ENCODE measurements around the gene NUTM2F. TPM values are rescaled to one million over a fixed set of nuclear protein-coding genes. Genes with fewer than 3 reads are reported as not detected.
"Not testable (repeated sequence)": the region's sequence is repeated elsewhere in the genome, so short reads cannot be mapped to it uniquely, and the experiment has no call there.

The NUTM2F gene
- total RNA-seq, 5 donors from 2014 or later (not counting 1 experiment from before 2014, with no cell fraction given), result not detected

DNA sequence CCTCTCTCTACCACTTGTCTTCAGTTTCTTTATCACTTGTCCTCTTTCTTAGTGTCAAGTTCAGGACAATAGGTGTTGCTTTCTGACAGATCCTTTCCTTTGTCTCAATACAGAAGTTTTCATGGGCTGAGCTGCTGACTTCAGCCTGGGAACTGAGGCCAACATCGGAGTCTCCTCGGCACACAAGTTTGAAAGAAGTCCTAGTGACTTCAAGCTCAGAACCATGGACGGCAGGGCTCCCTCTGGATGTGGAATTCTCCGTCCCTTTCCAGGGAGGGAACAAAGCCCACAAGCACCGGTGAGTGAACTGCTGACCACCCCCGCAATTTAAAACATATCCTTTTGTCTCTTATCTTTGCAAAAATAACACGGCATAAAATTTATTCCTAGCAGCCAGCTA lies 10.3 kb upstream of the NUTM2F start:
- H3K4me1 ChIP-seq (ENCODE audit: control insufficient read depth in 1 of 2, extremely low read depth in 1 of 2, insufficient read depth in 2 of 2, low read length in 2 of 2); H3K9me3 Mint-ChIP-seq; H3K27me3 ChIP-seq (replicated peaks in 1 of 2; ENCODE audit: control insufficient read depth in 2 of 2, extremely low read depth in 1 of 2, insufficient read depth in 2 of 2, low read length in 1 of 2); H3K27me3 Mint-ChIP-seq; H3K36me3 Mint-ChIP-seq; H3K27ac ChIP-seq (ENCODE audit: low read length); H3K27ac Mint-ChIP-seq; POLR2A ChIA-PET; H3K36me3 ChIP-seq (ENCODE audit: control insufficient read depth in 2 of 2, extremely low read depth in 1 of 2, insufficient read depth in 1 of 2, low read length in 1 of 2); H3K4me3 ChIP-seq (ENCODE audit: control insufficient read depth in 1 of 2, extremely low read depth in 1 of 2, low read length in 1 of 2); CTCF ChIA-PET; DNase-seq; H3K4me1 Mint-ChIP-seq; ATAC-seq (replicated peaks in 1 of 4); H3K9me3 ChIP-seq; H3K4me3 Mint-ChIP-seq: not testable (repeated sequence)
- 83% methylated on average over 2 of the region's 7 CpGs for WGBS (ENCODE audit: insufficient coverage)

DNA sequence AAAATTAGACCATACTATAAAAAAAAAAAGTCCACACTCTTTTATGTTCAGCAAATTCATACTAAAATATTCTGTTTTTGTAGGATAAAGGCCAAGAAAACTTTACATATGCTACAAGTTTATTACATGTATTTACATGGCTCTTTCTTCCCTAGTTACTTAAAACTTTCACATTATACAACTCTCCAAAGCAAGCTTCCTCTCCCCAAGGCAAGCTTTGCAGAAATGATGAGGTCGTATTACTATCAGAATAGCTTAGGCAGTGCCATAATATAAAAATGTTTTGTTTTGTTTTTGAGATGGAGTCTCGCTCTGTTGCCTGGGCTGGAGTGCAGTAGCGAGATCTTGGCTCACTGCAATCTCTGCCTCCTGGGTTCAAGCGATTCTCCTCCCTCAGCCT lies 8.0 kb upstream of the NUTM2F start:
- H3K27me3 Mint-ChIP-seq; H3K4me3 ChIP-seq (ENCODE audit: control insufficient read depth in 1 of 2, extremely low read depth in 1 of 2, low read length in 1 of 2); H3K9me3 Mint-ChIP-seq; H3K4me1 Mint-ChIP-seq; H3K4me1 ChIP-seq (ENCODE audit: control insufficient read depth in 1 of 2, extremely low read depth in 1 of 2, insufficient read depth in 2 of 2, low read length in 2 of 2); H3K36me3 Mint-ChIP-seq; H3K27me3 ChIP-seq (replicated peaks in 1 of 2; ENCODE audit: control insufficient read depth in 2 of 2, extremely low read depth in 1 of 2, insufficient read depth in 2 of 2, low read length in 1 of 2); H3K36me3 ChIP-seq (ENCODE audit: control insufficient read depth in 2 of 2, extremely low read depth in 1 of 2, insufficient read depth in 1 of 2, low read length in 1 of 2); H3K9me3 ChIP-seq; H3K27ac ChIP-seq (ENCODE audit: low read length); CTCF ChIA-PET; ATAC-seq (replicated peaks in 1 of 4); H3K27ac Mint-ChIP-seq; DNase-seq; H3K4me3 Mint-ChIP-seq; POLR2A ChIA-PET: not testable (repeated sequence)
- no CpG with 5 or more reads among the region's 4 CpGs for WGBS (ENCODE audit: insufficient coverage)

DNA sequence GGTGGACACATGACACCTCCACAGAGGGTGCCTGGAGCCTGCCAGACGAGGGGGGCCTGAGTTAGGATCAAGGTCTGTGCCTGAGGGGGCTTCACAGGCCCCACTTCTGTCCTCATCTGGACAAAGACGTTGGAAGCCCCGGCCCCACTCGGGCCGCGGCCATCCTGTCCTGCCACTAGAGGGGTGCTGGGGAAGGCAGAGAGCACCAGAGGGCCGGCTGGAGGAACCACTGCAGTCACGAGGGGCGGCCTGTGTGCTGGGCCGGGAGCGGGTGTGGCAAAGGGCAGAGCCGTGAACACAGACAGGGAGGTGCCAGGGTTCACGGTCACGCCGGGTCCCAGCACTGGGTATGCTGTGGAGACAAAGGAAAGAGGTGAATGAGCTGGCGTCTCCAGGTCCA lies 2.9 kb downstream of the NUTM2F start:
- H3K4me1 Mint-ChIP-seq; H3K9me3 Mint-ChIP-seq; H3K36me3 Mint-ChIP-seq; ATAC-seq (replicated peaks in 1 of 4); H3K27ac ChIP-seq (ENCODE audit: low read length); H3K9me3 ChIP-seq; H3K36me3 ChIP-seq (ENCODE audit: control insufficient read depth in 2 of 2, extremely low read depth in 1 of 2, insufficient read depth in 1 of 2, low read length in 1 of 2); CTCF ChIA-PET; H3K27me3 ChIP-seq (replicated peaks in 1 of 2; ENCODE audit: control insufficient read depth in 2 of 2, extremely low read depth in 1 of 2, insufficient read depth in 2 of 2, low read length in 1 of 2); H3K4me3 ChIP-seq (ENCODE audit: control insufficient read depth in 1 of 2, extremely low read depth in 1 of 2, low read length in 1 of 2); DNase-seq; H3K27ac Mint-ChIP-seq; H3K4me1 ChIP-seq (ENCODE audit: control insufficient read depth in 1 of 2, extremely low read depth in 1 of 2, insufficient read depth in 2 of 2, low read length in 2 of 2); POLR2A ChIA-PET; H3K4me3 Mint-ChIP-seq; H3K27me3 Mint-ChIP-seq: not testable (repeated sequence)
- 88% methylated on average over 5 of the region's 16 CpGs for WGBS (ENCODE audit: insufficient coverage)

DNA sequence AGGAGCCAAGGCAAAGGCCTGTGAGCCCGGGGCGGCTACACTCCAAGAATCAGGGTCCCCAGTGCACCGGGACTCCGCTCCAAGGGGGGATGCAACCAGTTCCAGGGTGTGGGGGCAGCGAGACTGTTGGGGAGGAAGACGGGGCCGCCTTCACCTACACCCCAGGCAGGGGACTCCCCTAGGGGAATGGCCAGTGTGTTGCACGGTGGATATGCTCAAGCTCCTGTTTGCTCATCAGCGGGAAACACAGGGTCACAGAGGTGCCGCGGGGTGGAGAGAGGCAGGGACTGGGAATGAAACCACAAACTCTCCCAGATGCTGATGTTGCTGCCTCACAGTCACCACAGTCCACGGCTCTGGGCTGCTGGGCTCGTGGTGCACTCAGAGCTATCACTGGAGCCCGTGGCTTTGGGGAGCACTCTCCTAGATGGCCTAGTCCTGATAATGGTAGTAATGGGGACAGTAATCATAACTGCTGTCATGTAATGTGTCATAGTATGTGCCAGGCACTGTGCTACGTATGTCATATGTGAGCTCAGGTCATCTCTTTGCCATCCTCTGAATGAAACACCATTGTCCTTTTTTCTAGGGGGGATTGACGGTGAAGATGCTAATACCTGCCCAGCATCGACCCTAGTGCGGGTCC lies 5.2 kb downstream of the NUTM2F start:
- WGBS (ENCODE audit: insufficient coverage), result no CpG with 5 or more reads among the region's 18 CpGs

DNA sequence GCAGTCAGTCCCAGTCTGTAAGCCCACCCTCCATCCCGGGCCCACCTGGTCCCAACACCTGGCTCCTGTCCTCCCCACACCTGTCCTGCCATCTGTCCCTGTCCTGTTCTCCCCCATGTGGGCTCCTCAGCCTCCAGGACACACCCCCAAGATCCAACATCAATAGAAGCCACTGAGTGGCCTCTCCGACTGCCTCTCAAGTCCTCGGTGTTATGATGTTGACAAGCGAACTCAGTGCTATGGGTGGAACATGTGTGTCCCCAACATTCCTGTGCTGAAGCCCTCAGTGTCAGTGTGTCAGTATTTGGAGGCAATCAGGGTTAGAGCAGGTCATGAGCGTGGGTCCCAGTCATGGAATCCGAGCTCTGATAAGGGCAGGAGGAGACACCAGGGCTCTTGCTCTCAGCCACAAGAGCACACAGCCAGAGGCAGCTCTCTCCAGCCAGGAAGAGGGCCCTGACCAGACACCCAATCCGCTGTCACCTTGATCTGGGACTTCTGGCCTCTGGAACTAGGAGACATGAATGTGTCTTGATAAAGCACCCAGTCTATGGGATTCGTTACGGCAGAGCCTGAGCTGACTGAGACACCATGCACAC lies 6.0 kb downstream of the NUTM2F start:
- H3K4me1 Mint-ChIP-seq; H3K27ac Mint-ChIP-seq; H3K36me3 ChIP-seq (ENCODE audit: control insufficient read depth in 2 of 2, extremely low read depth in 1 of 2, insufficient read depth in 1 of 2, low read length in 1 of 2); H3K27ac ChIP-seq (ENCODE audit: low read length); H3K36me3 Mint-ChIP-seq; ATAC-seq (replicated peaks in 1 of 4); H3K9me3 Mint-ChIP-seq; DNase-seq; H3K4me3 Mint-ChIP-seq; H3K4me1 ChIP-seq (ENCODE audit: control insufficient read depth in 1 of 2, extremely low read depth in 1 of 2, insufficient read depth in 2 of 2, low read length in 2 of 2); H3K27me3 Mint-ChIP-seq; POLR2A ChIA-PET; CTCF ChIA-PET; H3K4me3 ChIP-seq (ENCODE audit: control insufficient read depth in 1 of 2, extremely low read depth in 1 of 2, low read length in 1 of 2); H3K9me3 ChIP-seq; H3K27me3 ChIP-seq (replicated peaks in 1 of 2; ENCODE audit: control insufficient read depth in 2 of 2, extremely low read depth in 1 of 2, insufficient read depth in 2 of 2, low read length in 1 of 2): not testable (repeated sequence)
- no CpG with 5 or more reads among the region's 9 CpGs for WGBS (ENCODE audit: insufficient coverage)

More for the DNA sequence above, 5.2 kb downstream of the NUTM2F start:
- H3K27me3 ChIP-seq (replicated peaks in 1 of 2; ENCODE audit: control insufficient read depth in 2 of 2, extremely low read depth in 1 of 2, insufficient read depth in 2 of 2, low read length in 1 of 2); H3K4me1 Mint-ChIP-seq; H3K36me3 Mint-ChIP-seq; H3K4me3 ChIP-seq (ENCODE audit: control insufficient read depth in 1 of 2, extremely low read depth in 1 of 2, low read length in 1 of 2); H3K4me1 ChIP-seq (ENCODE audit: control insufficient read depth in 1 of 2, extremely low read depth in 1 of 2, insufficient read depth in 2 of 2, low read length in 2 of 2); H3K9me3 Mint-ChIP-seq; H3K4me3 Mint-ChIP-seq; H3K27ac Mint-ChIP-seq; DNase-seq; H3K27ac ChIP-seq (ENCODE audit: low read length); H3K36me3 ChIP-seq (ENCODE audit: control insufficient read depth in 2 of 2, extremely low read depth in 1 of 2, insufficient read depth in 1 of 2, low read length in 1 of 2); POLR2A ChIA-PET; H3K9me3 ChIP-seq; CTCF ChIA-PET; H3K27me3 Mint-ChIP-seq; ATAC-seq (replicated peaks in 1 of 4): not testable (repeated sequence)

DNA sequence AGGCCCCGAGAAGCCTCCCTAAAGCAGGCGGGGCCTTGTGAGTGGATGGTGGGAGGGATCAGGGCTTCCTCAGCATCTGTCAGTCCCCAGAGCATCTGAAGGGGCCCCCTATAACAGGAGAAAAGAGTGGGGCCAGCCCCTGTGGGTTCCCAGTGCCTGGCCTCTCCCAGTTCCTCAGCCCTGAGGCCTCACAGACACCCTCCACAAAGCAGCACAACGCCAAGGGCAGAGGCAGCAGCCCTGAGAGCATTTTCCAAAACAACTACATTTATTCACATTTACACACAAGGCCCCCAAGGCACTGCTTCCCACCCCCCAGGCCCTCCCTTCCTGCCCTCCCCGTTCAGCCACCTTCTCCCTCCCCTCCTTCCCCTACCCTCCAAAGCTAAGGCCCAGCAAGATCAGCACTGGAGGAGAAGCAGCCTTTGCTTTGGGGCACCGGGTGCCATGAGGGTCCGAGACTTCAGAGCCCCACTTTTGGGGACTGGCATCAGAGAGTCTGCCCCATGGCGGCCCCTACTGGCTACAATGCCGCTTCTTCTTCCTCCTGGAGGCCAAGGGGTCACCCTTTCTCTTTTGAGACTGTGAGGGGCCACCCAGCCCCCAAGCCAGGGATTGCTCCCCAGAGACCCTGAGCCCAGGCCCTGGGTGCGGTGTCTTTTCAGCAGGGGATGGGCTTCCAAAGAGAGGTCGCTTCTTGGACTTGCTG lies 10.3 kb downstream of the NUTM2F start:
- H3K27me3 Mint-ChIP-seq; H3K4me3 ChIP-seq (ENCODE audit: control insufficient read depth in 1 of 2, extremely low read depth in 1 of 2, low read length in 1 of 2); H3K36me3 ChIP-seq (ENCODE audit: control insufficient read depth in 2 of 2, extremely low read depth in 1 of 2, insufficient read depth in 1 of 2, low read length in 1 of 2); ATAC-seq (replicated peaks in 1 of 4); H3K27ac ChIP-seq (ENCODE audit: low read length); H3K4me1 ChIP-seq (ENCODE audit: control insufficient read depth in 1 of 2, extremely low read depth in 1 of 2, insufficient read depth in 2 of 2, low read length in 2 of 2); H3K4me3 Mint-ChIP-seq; H3K36me3 Mint-ChIP-seq; H3K27ac Mint-ChIP-seq; H3K4me1 Mint-ChIP-seq; DNase-seq; POLR2A ChIA-PET; H3K9me3 Mint-ChIP-seq; H3K9me3 ChIP-seq; H3K27me3 ChIP-seq (replicated peaks in 1 of 2; ENCODE audit: control insufficient read depth in 2 of 2, extremely low read depth in 1 of 2, insufficient read depth in 2 of 2, low read length in 1 of 2); CTCF ChIA-PET: not testable (repeated sequence)
- WGBS (ENCODE audit: insufficient coverage), result no CpG with 5 or more reads among the region's 10 CpGs
